Panc1 (cell line): Measurements from ENCODE around the gene ETNK1. TPM values are rescaled to one million over a fixed set of nuclear protein-coding genes. Genes with fewer than 3 reads are reported as not detected.

Experiments
- ATAC-seq: fragments of 200-7000 bp; cut with Tn5 transposase; 2 replicates; pipeline ENCODE4 v1.9.1; 2020; ENCODE audit warnings: mild to moderate bottlenecking, moderate library complexity
- BruUV-seq: library from RNA; stranded (reverse); fragments of 400-500 nt; replicated peaks from 2 replicates; lab custom pipeline; 2021; lab: Mats Ljungman, UMichigan
- CTCF ChIA-PET: fragments of 300-600 bp; sonication (Branson Sonifier 250); formaldehyde crosslinking; loops from one replicate; lab custom pipeline; 2022; ENCODE audit warnings: antibody characterized with exemption; lab: Charles Lee
- POLR2A ChIA-PET: fragments of 300-600 bp; sonication (Branson Sonifier 250); formaldehyde crosslinking; loops from one replicate; lab custom pipeline; 2022; ENCODE audit warnings: antibody characterized with exemption; lab: Charles Lee
- DNase-seq: peaks from one replicate; pipeline ENCODE4 v3.0.0-alpha.2; 2010; ENCODE audit warnings: low read depth, low spot score
- H3K27ac ChIP-seq: 2 replicates; pipeline ENCODE4 v1.5.1; 2011; ENCODE audit warnings: mild to moderate bottlenecking, low read length, inconsistent platforms
- H3K27me3 ChIP-seq: fragments of 200-500 bp; sonication (Bioruptor generic); 2 replicates; pipeline ENCODE4 v1.6.0; 2014; ENCODE audit warnings: low read length, inconsistent platforms; ENCODE audit not compliant: control insufficient read depth, insufficient read depth
- H3K36me3 ChIP-seq: fragments of 200-500 bp; sonication (Bioruptor generic); 2 replicates; pipeline ENCODE4 v1.5.1; 2014; ENCODE audit warnings: inconsistent platforms, mild to moderate bottlenecking, low read length, moderate library complexity; ENCODE audit not compliant: control insufficient read depth, insufficient read depth
- H3K4me1 ChIP-seq: 2 replicates; pipeline ENCODE4 v1.5.1; 2011; ENCODE audit warnings: inconsistent platforms, mild to moderate bottlenecking, low read length, moderate library complexity; ENCODE audit not compliant: control insufficient read depth, insufficient read depth
- H3K4me3 ChIP-seq, 2 experiments: 2 replicates each; pipeline ENCODE4 v1.5.1; 2011 to 2012; ENCODE audit warnings: low read depth in 2 of 2, low read length in 2 of 2, mild to moderate bottlenecking in 2 of 2, inconsistent platforms in 1 of 2, moderate library complexity in 1 of 2
- H3K9me3 ChIP-seq: fragments of 200-500 bp; sonication (Bioruptor generic); 2 replicates; pipeline ENCODE4 v1.5.1; 2014; ENCODE audit warnings: low read depth, mild to moderate bottlenecking, inconsistent platforms, low read length, moderate library complexity; ENCODE audit not compliant: control insufficient read depth, insufficient read depth
- POLR2AphosphoS5 ChIP-seq: IDR thresholded peaks from 2 replicates; pipeline ENCODE4 v1.6.1; 2012; ENCODE audit warnings: mild to moderate bottlenecking, low read depth, low read length, moderate library complexity
- SIN3A ChIP-seq: IDR thresholded peaks from 2 replicates; pipeline ENCODE4 v1.6.1; 2012; ENCODE audit warnings: low read depth, mild to moderate bottlenecking, low read length, moderate library complexity, borderline replicate concordance; ENCODE audit not compliant: insufficient read depth
- TCF7L2 ChIP-seq: IDR thresholded peaks from 2 replicates; pipeline ENCODE4 v1.6.1; 2011; ENCODE audit warnings: mild to moderate bottlenecking, low read depth, low read length, inconsistent platforms
- in situ Hi-C: cut with HindIII; loops from 2 replicates; pipeline ENCODE4 v1.10.0; 2016; ENCODE audit warnings: low sequenced_read_pairs, low pct_unique_long_range_greater_than_20kb
- intact Hi-C: fragments of 100-400 bp; cut with micrococcal nuclease; formaldehyde crosslinking; loops from one replicate; pipeline ENCODE4 v1.10.0; 2022; ENCODE audit not compliant: unreplicated experiment
- total RNA-seq: library from RNA; stranded (reverse); gene quantifications from one replicate; pipeline ENCODE4 v1.2.1, GENCODE V29; 2021; ENCODE audit not compliant: unreplicated experiment
- TF ChIP-seq, protein P1 (sequence below): fragments of 450-650 bp; IDR thresholded peaks from 2 replicates; pipeline ENCODE4 v1.5.1; 2017; ENCODE audit warnings: mild to moderate bottlenecking
- TF ChIP-seq, protein P2 (sequence below), 2 experiments: IDR thresholded peaks; 2 replicates each; pipeline ENCODE4 v1.6.1; 2011 to 2012; ENCODE audit warnings: low read depth in 2 of 2, control low read depth in 1 of 2, low read length in 1 of 2, mild to moderate bottlenecking in 1 of 2, moderate library complexity in 1 of 2; ENCODE audit not compliant: insufficient read depth in 1 of 2

Gene ETNK1
- total RNA-seq, 1 experiment from 2014 or later = 43.1 TPM

DNA sequence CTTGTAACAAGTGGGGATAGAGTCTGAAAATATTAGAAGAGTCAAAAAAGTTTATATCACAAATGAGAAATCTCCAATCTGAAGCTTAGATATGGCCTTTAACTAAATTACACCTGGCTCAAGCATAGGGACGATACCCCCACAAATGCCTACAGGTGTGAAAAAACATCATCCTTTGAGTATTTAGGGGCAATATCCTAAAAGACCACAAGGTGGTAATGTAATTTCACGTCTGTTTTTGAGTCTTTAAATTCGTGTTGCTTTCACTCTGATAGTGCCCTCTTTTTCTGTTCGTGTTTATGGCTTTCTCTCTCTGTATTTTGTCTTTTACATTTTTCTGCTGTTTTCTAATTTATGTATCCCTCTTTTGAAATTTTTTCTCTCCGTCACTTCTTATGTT lies 84.3 kb downstream of the ETNK1 start:
- TF ChIP-seq SIN3A = no peak
- TF ChIP-seq, protein P1, sequence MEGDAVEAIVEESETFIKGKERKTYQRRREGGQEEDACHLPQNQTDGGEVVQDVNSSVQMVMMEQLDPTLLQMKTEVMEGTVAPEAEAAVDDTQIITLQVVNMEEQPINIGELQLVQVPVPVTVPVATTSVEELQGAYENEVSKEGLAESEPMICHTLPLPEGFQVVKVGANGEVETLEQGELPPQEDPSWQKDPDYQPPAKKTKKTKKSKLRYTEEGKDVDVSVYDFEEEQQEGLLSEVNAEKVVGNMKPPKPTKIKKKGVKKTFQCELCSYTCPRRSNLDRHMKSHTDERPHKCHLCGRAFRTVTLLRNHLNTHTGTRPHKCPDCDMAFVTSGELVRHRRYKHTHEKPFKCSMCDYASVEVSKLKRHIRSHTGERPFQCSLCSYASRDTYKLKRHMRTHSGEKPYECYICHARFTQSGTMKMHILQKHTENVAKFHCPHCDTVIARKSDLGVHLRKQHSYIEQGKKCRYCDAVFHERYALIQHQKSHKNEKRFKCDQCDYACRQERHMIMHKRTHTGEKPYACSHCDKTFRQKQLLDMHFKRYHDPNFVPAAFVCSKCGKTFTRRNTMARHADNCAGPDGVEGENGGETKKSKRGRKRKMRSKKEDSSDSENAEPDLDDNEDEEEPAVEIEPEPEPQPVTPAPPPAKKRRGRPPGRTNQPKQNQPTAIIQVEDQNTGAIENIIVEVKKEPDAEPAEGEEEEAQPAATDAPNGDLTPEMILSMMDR = peak; percentile 35; the same call in 1 of the 2 replicates
- intact Hi-C loops = no loop called here

DNA sequence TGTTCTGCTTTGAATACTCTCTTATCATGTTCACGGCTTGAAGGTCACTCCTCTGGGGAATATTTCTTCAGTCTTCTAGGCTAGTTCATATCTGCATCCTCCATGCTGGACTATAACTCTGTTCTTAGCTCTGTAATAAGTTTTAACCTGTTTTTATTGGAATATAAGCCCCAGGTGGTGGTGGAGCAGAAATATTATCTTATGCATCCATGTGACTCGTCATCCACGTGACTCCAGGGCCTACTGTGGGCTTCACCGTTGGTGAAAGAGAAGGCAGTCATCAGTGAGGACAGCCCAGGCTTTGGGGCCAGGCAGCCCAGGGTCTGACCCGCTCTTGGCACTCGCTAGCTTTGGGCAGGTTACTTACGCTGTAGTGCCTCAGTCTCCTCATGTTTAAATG lies 87.1 kb downstream of the ETNK1 start:
- no peak overlapping the region for H3K27ac ChIP-seq
- intact Hi-C loops = no loop called here
- ChIA-PET CTCF (no interaction called here), POLR2A (no interaction called here)
- in situ Hi-C loops = no loop called here
- H3K4me1 ChIP-seq = no peaks in the 10 kb centered on the region
- H3K4me3 ChIP-seq = no peak overlapping the region
- DNase-seq = no peak
- H3K27me3 ChIP-seq = no peaks in the 10 kb centered on the region
- no peak for ATAC-seq
- TF ChIP-seq, protein P2, sequence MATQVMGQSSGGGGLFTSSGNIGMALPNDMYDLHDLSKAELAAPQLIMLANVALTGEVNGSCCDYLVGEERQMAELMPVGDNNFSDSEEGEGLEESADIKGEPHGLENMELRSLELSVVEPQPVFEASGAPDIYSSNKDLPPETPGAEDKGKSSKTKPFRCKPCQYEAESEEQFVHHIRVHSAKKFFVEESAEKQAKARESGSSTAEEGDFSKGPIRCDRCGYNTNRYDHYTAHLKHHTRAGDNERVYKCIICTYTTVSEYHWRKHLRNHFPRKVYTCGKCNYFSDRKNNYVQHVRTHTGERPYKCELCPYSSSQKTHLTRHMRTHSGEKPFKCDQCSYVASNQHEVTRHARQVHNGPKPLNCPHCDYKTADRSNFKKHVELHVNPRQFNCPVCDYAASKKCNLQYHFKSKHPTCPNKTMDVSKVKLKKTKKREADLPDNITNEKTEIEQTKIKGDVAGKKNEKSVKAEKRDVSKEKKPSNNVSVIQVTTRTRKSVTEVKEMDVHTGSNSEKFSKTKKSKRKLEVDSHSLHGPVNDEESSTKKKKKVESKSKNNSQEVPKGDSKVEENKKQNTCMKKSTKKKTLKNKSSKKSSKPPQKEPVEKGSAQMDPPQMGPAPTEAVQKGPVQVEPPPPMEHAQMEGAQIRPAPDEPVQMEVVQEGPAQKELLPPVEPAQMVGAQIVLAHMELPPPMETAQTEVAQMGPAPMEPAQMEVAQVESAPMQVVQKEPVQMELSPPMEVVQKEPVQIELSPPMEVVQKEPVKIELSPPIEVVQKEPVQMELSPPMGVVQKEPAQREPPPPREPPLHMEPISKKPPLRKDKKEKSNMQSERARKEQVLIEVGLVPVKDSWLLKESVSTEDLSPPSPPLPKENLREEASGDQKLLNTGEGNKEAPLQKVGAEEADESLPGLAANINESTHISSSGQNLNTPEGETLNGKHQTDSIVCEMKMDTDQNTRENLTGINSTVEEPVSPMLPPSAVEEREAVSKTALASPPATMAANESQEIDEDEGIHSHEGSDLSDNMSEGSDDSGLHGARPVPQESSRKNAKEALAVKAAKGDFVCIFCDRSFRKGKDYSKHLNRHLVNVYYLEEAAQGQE (IDR thresholded peaks at IDR 0.05; ENCODE audit: insufficient read depth in 1 of 2, low read depth in 2 of 2, low read length in 1 of 2) = no peak
- TF ChIP-seq, protein P1 = no peak
- no peak for TF ChIP-seq SIN3A
- no peak for TF ChIP-seq POLR2AphosphoS5
- TF ChIP-seq TCF7L2 = no peak
- H3K36me3 ChIP-seq = no peaks in the 10 kb centered on the region
- no peaks in the 10 kb centered on the region for H3K9me3 ChIP-seq
- BruUV-seq = no TSS peak

More for the DNA sequence above, 84.3 kb downstream of the ETNK1 start:
- Histone ChIP-seq H3K4me3 (no peak overlapping the region), H3K4me1 (no peaks in the 10 kb centered on the region), H3K27me3 (no peaks in the 10 kb centered on the region), H3K27ac (no peak overlapping the region), H3K36me3 (no peaks in the 10 kb centered on the region), H3K9me3 (no peaks in the 10 kb centered on the region)
- DNase-seq (no peak), ATAC-seq (no peak)
- BruUV-seq = no TSS peak
- ChIA-PET CTCF (no interaction called here), POLR2A (no interaction called here)
- in situ Hi-C loops = no loop called here
